UCSD-AML1 (cell line): ENCODE measurements around the gene PANK2.
A peak's percentile ranks its signal among the peaks of the same experiment; 100 is the strongest.
"Not testable (repeated sequence)": the region's sequence is repeated elsewhere in the genome, so short reads cannot be mapped to it uniquely, and the experiment has no call there.

ENCODE experiments used
- DNase-seq: peaks from one replicate; lab custom pipeline; 2025; ENCODE audit not compliant: unreplicated experiment; lab: John Stamatoyannopoulos, UW

Gene PANK2

GRCh38 chr20:3888622-3889488 lies at the start of gene PANK2:
TSS of gene PANK2 (plus strand) at chr20:3889387.
- peak; percentile 97 for DNase-seq

GRCh38 chr20:3840201-3840600 lies 49.0 kb upstream of the PANK2 start:
- DNase-seq, result not testable (repeated sequence)

GRCh38 chr20:3842348-3842930 lies 46.7 kb upstream of the PANK2 start:
- no peak for DNase-seq

GRCh38 chr20:3843490-3843889 lies 45.7 kb upstream of the PANK2 start:
- DNase-seq, result no peak

- DNase-seq, result not testable (repeated sequence)
These were observed 45.1 kb upstream of the PANK2 start for GRCh38 chr20:3843990-3844619.

- DNase-seq, result no peak
These were observed 42.8 kb upstream of the PANK2 start for GRCh38 chr20:3846378-3846739.

GRCh38 chr20:3846740-3847428 lies 42.3 kb upstream of the PANK2 start, which contains the start of gene MAVS:
TSS of gene MAVS (plus strand) at chr20:3846834. CDS start at chr20:3854625, 7,791 bp downstream.
- DNase-seq, result peak; percentile 91

- DNase-seq, result no peak
These were observed 41.7 kb upstream of the PANK2 start for GRCh38 chr20:3847429-3847940.

- DNase-seq, result no peak
These were observed 40.6 kb upstream of the PANK2 start for GRCh38 chr20:3848565-3848964.

GRCh38 chr20:3854462-3854871 lies 34.7 kb upstream of the PANK2 start:
- DNase-seq, result no peak

- DNase-seq, result no peak
These were observed 31.8 kb upstream of the PANK2 start for GRCh38 chr20:3857405-3857804.

GRCh38 chr20:3858689-3859088 lies 30.5 kb upstream of the PANK2 start:
- DNase-seq, result no peak

- no peak for DNase-seq
These were observed 28.0 kb upstream of the PANK2 start for GRCh38 chr20:3861191-3861590.

- DNase-seq, result no peak
These were observed 26.9 kb upstream of the PANK2 start for GRCh38 chr20:3862333-3862732.

GRCh38 chr20:3863317-3863716 lies 25.9 kb upstream of the PANK2 start:
- DNase-seq, result no peak

- no peak for DNase-seq
These were observed 24.7 kb upstream of the PANK2 start for GRCh38 chr20:3864518-3864917.

GRCh38 chr20:3865152-3865886 lies 23.9 kb upstream of the PANK2 start:
- no peak for DNase-seq

- DNase-seq, result no peak
These were observed 23.2 kb upstream of the PANK2 start for GRCh38 chr20:3865887-3866407.

GRCh38 chr20:3866464-3866863 lies 22.7 kb upstream of the PANK2 start:
- no peak for DNase-seq

GRCh38 chr20:3867802-3868201 lies 21.4 kb upstream of the PANK2 start:
- DNase-seq, result no peak
